D721Med (cell line): ENCODE data around the gene SLC25A29.
A peak's percentile ranks its signal among the peaks of the same experiment; 100 is the strongest.

ENCODE experiments used
- DNase-seq: peaks from one replicate; pipeline ENCODE4 v3.0.0; 2011; ENCODE audit warnings: low spot score; ENCODE audit not compliant: insufficient read length
- FAIRE-seq: peaks from 2 replicates; lab custom pipeline; 2011; peaks lifted over from hg19 to GRCh38; lab: Jason Lieb, UNC
- CTCF ChIP-seq: IDR thresholded peaks from 2 replicates; pipeline ENCODE4 v1.5.1; 2012; ENCODE audit warnings: mild to moderate bottlenecking, control low read depth; ENCODE audit not compliant: insufficient read depth; ENCODE audit errors: missing control alignments

Gene SLC25A29

GRCh38 chr14:100306101-100306997 is at the start of gene SLC25A29:
SLC25A29 (minus strand) TSS chr14:100306444; CDS start chr14:100306232, 212 bp downstream.
- no peak for FAIRE-seq
- TF ChIP-seq CTCF = no peak
- peak; percentile 96 for DNase-seq

GRCh38 chr14:100350986-100351385 is 44.7 kb upstream of the SLC25A29 start:
- no peak for TF ChIP-seq CTCF
- DNase-seq (no peak), FAIRE-seq (no peak)

- TF ChIP-seq CTCF = no peak
- DNase-seq (no peak), FAIRE-seq (no peak)
These were observed 44.2 kb upstream of the SLC25A29 start for GRCh38 chr14:100350276-100350926.

GRCh38 chr14:100348784-100349685 is 42.8 kb upstream of the SLC25A29 start:
- no peak for FAIRE-seq
- DNase-seq = no peak
- no peak for TF ChIP-seq CTCF

- DNase-seq (no peak), FAIRE-seq (no peak)
- TF ChIP-seq CTCF = no peak
These were observed 42.0 kb upstream of the SLC25A29 start for GRCh38 chr14:100348253-100348729.

GRCh38 chr14:100346306-100347091 is 40.3 kb upstream of the SLC25A29 start:
- FAIRE-seq (no peak), DNase-seq (no peak)
- TF ChIP-seq CTCF = no peak
